Body of pancreas (tissue), 4 donors: ENCODE results near the gene ZDHHC16.

Source experiments
- POLR2A ChIP-seq, 3 donors: fragments of 450-650 bp; IDR thresholded peaks; one replicate each; pipeline ENCODE4 v1.6.1; 2016; ENCODE audit warnings: antibody characterized with exemption in 3 of 3, mild to moderate bottlenecking in 2 of 3
- TF ChIP-seq, protein P1 (sequence below), 7 experiments: fragments of 450-650 bp in 4 of 7; fragments of 200-600 bp in 3 of 7; sonication (generic) in 3 of 7; IDR thresholded peaks; one replicate each; pipeline ENCODE4 v1.5.1; 2016 to 2019; ENCODE audit warnings: antibody characterized with exemption in 7 of 7

DNA sequence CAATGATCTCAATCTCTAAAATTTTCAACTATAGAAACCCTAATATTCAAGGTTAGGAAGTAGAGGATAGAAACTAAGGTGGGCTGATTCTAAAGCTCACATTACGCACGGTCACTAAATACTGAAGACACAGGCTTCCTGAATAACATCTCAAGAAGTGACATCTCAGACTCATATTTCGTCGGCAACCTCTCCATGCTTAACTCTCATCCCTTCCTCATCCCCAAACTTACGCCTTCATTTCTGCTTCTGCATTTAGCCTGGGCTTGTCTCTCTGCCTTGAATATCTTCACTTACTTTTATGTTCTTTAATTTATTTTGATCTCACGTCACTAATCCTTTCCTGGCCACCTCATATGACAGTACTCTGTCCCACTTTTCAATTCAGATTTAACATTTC, 10.8 kb upstream of the ZDHHC16 start:
- TF ChIP-seq, protein P1, sequence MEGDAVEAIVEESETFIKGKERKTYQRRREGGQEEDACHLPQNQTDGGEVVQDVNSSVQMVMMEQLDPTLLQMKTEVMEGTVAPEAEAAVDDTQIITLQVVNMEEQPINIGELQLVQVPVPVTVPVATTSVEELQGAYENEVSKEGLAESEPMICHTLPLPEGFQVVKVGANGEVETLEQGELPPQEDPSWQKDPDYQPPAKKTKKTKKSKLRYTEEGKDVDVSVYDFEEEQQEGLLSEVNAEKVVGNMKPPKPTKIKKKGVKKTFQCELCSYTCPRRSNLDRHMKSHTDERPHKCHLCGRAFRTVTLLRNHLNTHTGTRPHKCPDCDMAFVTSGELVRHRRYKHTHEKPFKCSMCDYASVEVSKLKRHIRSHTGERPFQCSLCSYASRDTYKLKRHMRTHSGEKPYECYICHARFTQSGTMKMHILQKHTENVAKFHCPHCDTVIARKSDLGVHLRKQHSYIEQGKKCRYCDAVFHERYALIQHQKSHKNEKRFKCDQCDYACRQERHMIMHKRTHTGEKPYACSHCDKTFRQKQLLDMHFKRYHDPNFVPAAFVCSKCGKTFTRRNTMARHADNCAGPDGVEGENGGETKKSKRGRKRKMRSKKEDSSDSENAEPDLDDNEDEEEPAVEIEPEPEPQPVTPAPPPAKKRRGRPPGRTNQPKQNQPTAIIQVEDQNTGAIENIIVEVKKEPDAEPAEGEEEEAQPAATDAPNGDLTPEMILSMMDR (IDR thresholded peaks at IDR 0.05), result no peak
- TF ChIP-seq POLR2A (IDR thresholded peaks at IDR 0.05), result no peak
